GM18907 (cell line): ENCODE measurements around the gene SLC25A12.
"Not testable (repeated sequence)": the region's sequence is repeated elsewhere in the genome, so short reads cannot be mapped to it uniquely, and the experiment has no call there.

Source experiments
- ATAC-seq: cut with Tn5 transposase; IDR thresholded peaks from one replicate; pipeline ENCODE4 v1.9.1; 2021; ENCODE audit warnings: mild to moderate bottlenecking, moderate library complexity; ENCODE audit not compliant: unreplicated experiment

The SLC25A12 gene

DNA sequence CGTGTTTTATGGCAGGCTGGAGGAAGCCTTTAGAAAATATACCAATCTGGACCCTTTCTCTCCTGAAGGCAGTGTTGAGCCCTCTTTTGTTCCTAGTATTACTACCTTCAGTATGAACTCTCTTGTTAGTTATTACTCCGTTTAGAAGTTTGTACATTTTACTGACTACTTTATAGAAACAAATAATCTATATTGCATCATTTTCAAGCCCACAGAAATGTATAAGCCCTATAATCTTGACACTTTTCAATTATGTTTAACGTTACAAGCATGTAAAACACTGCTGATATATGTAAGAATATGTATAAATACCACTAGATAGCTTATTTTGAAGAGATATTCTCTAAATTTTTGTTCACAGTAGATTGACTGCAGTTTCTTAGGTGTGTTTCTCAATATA lies 64.0 kb downstream of the SLC25A12 start:
- no peak for ATAC-seq

DNA sequence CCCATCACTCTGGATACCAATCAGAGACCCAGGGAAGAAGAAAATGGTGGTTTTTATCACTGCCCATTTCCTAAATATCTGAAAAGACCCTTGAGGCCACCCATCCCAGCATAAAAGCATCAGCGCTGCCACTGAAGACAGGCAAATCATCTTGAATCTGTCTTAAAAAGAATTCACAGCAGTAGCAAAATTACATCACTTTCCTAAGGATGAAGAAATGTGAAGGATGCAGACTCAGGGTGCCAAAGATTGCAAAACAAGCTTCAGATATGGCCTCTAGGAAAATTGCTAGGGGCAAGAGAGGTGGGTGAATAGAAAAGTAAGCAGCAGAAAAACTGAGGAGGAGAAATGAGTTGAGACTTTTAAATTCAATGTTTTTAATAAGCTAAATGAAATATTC lies 70.0 kb downstream of the SLC25A12 start:
- no peak for ATAC-seq

DNA sequence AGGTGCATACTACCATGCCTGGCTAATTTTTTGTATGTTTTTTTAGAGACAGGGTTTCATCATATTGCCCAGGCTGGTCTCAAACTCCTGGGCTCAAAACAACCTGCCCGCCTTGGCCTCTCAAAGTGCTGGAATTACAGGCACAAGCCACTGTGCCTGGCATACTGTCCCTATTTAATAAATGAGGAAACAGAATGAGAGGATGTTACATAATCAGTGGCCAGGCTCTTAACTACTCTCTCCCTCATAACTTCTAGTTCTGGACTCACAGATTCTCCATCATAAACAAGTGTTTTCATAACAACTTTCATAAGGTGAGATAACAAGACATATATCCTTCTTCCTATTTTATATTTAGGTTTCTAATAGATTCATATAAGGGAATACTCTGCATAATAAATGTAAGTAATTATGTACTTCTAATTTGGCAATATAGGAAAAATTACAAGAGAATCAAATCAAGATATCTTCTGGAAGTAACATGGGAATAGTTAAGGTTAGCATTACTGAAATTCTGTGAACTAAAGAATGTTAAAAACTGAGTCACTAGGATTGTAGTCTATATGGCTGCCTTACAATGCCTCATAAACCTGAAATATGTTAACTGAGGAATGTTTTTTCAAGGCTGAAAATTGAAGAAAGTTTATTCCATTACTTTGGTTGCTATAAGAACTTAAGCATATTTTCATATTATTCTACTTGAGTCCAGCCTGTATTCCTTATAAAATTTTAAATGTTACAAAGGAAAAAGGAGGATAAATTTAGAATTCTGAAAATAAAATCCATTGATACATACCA lies 71.3 kb downstream of the SLC25A12 start:
- ATAC-seq: no peak

DNA sequence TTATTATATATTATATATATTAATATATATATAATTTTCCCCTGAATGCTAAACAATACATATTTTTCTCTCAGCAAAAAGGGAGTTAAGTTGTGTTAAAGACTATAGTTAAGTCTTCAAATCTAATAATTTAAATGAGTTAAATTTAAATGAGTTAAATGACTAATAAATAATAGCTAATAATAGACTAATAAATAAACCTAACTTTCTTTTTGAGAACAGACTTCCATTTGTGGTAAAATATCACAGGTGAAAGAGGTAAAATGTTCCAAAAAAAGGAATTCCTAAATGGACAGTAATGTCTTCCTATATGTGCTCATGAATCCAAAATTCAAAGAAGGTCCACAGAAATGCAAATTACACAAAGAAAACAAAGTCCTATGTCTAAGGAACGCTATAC lies 74.6 kb downstream of the SLC25A12 start:
- no peak for ATAC-seq

DNA sequence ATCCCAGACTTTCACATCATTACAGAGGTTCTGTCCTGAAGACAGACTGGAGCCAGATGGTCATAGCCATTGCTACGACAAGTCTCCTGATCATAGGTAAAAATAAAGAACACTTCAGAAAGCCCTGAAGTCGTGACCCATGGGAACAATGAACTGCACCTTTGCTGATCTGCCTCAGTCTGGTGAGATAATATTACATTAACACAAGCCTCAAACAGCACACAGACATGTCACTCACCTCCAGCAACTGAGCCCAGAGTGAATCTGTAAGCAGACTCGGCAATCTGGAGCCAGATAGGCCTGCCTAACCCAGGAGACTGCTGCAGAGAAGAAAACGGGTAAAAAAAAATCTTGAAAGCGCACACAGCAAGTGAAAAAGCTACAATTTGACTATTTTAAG lies 79.2 kb downstream of the SLC25A12 start:
- no peak for ATAC-seq

DNA sequence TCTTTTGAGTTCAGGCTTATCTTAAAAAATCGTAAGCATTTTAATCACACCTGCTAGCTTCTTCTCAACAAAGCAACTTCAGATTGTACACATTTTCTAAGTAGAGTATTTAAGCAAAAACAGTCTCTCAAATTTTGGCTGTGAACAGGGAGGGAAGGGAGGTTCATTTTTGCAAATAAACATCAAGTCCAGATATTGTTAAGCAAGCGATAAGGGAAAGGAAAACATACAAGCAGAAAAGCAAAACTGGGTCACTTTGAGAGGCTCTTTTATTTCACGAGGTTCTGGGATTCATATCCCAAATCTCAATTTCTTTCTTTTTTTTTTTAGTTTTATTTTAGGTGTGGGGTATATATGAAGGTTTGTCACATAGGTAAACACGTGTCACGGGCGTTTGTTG lies 79.9 kb downstream of the SLC25A12 start:
- no peak for ATAC-seq

DNA sequence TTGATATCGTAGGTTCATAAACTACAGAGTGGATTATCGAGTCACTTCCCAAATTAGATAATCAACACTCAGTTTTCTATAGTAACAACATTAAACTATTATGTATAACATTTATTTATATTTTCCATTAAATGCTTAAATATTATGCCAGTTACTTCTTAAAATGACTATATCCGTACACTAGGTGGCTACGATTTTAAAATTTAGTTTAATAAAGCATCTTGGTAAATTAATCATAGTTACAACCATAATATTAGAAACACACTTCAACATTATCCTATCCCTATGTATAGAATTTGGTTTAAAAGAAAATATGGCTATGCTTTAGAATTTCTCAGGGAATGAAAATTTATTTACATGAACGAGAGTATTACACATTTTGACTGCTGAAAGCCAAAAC lies 80.3 kb downstream of the SLC25A12 start:
- no peak for ATAC-seq

DNA sequence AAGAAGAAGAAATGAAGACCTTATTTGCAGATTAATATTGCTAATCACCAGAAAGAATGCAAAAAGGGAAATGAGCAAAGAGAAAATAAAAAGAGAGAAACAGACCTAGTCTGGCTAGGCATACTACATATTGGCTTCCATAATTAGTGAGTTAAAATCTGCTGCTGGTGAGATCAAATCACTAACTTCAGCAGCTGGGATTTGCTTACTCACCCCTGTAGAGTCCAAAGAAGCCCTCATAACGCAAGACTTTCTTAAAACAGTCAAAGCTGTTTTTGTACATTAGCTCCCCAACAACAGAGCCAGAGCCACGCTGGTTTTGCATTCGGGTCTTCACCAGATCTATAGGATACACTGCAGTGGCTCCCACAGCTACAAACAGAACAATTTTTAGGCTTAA lies 80.9 kb downstream of the SLC25A12 start:
- ATAC-seq: no peak

DNA sequence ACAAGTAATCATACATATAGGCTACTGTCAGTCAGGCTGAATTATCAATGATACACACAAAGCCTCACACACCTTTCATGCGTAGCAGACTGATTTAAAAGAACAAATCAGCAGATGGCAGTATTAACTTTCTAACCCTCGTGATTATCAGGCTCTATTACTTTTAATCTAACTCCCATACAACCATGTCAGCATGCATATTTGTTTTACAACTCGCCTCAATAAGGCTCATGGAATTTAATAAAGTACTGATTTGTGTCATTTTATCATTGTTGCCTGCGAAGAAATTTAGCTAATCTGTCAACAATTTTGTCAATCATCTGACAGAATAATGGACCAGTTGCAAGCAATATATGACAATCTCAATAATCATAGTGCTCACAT lies 82.8 kb downstream of the SLC25A12 start:
- no peak for ATAC-seq

DNA sequence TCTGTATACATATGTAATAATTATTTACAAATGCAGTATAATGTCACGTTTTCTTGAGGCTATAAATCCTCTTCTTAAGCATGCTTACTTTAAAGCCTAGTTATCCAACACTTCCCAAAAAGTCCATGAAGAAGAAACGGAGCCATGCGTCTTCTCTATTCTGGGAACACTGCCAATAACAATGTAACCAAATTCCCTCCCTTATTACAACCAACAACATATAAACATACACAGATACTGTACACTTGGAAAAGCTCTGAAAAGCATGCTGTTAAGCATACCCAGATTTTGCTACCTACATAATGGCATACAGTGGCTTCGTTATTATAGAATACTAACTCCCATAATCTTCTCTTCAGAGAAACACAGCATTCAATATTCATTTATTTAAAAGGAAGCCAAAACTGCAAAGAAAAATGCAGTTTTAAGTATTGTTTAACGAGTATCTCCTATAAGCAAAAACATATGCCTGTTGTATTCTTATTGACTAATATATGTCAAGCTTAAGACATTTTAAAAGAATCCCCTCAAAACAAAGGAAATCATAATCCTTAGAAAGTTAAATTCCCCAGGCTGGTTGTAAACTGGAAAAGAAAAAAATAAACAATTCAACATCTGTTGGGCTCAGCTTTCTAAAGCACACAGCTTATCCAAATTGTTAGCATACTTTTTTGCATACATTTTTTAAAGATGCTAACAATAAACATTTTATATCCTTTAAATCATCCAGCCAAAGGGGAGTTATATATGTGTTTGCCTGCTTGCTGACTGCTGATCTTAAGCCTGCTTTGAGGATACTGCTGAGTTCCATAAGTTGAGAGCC lies 83.4 kb downstream of the SLC25A12 start:
- no peak for ATAC-seq

DNA sequence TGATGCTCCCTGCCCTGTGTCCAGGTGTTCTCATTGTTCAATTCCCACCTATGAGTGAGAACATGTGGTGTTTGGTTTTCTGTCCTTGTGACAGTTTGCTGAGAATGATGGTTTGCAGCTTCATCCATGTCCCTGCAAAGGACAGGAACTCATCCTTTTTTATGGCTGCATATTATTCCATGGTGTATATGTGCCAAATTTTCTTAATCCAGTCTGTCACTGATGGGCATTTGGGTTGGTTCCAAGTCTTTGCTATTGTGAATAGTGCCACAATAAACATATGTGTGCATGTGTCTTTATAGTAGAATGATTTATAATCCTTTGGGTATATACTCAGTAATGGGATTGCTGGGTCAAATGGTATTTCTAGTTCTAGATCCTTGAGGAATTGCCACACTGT lies 85.2 kb downstream of the SLC25A12 start:
- ATAC-seq: not testable (repeated sequence)

DNA sequence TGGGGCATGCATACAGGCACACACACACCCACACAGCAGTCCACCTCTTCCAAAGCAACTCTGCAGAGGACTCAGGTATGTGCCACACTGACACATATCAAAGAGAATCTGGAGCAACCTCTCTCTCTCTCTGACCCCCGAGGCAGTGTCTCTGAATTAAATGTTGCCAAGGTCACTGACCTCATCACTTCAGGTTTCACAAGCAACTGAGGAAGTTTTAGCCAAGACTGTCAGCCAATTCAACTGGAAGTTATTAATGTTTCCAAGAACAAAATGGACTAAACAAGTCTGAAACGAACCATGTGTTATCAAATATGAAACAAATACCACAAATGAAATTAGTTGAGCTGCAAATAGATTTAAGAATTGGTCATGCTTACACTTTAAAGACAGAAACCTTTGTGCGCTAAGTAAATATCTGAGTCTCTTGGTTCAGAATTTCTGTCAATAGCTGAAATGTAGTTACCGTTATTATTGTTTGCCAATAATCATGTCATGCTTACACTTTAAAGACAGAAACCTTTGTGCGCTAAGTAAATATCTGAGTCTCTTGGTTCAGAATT lies 86.1 kb downstream of the SLC25A12 start:
- ATAC-seq: no peak

DNA sequence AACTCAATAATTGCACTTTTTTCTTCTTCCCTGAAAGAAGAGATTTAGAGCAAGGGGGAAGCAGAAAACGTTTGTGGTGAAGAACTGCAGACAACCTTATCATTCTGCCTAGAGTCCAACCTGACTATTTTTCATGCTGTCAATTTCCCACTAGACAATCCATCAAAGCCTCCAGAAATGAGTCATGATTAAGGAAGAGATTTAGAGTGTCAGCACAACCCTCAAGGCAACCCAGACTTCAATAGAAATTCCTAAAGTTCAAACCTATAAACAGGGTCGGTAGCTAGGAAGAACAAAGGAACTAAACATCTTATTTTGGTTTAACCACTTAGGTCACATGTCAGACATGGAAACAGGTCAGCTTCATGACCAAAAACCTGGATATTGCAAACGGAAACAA lies 86.9 kb downstream of the SLC25A12 start:
- no peak for ATAC-seq

DNA sequence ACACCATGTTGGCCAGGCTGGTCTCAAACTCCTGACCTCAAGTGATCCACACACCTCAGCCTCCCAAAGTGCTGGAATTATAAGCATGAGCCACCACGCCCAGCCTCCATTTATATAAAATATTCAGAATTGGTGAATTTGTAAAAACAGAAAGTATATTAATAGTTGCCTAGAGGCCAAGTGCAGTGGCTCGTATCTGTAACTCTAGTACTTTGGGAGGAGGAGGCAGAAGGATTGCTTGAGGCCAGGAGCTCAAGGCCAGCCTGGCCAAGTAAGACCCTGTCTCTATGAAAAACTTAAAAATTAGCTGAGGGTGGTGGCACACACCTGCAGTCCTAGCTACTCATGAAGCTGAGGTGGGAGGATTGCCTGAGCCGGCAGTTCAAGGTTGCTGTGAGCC lies 89.6 kb downstream of the SLC25A12 start:
- no peak for ATAC-seq

DNA sequence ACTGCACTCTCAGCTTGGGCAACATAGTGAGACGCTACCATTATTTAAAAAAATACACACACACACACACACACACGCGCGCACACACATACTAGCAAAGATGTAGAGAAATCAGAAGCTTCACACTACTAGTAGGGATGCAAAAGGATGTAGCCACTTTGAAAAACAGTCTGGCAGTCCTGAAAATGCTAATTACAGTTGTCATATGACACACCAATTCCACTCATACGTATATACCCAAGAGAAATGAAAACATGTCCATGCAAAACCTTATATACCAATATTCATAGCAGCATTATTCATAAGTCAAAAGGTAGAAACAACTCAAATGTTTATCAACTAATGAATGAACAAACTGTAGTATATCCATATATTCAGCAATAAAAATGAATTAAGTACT lies 90.3 kb downstream of the SLC25A12 start:
- ATAC-seq: no peak

DNA sequence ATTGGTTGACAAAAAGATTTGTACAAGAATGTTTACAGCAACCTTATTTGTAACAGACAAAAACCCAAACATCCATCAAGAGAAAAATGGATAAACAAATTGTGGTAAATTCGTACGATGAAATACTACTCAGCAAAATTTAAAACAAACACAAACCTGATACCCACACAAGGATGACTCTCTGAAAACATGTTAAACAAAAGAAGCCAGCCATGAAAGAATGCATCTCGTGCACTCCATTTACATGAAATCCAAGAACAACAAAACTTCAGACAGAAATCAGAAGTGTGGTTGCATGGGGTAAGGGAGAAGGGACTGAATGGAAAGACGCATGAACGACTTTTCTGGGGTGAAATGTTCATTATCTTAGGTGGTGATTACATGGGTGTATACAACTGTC lies 93.4 kb downstream of the SLC25A12 start:
- no peak for ATAC-seq

DNA sequence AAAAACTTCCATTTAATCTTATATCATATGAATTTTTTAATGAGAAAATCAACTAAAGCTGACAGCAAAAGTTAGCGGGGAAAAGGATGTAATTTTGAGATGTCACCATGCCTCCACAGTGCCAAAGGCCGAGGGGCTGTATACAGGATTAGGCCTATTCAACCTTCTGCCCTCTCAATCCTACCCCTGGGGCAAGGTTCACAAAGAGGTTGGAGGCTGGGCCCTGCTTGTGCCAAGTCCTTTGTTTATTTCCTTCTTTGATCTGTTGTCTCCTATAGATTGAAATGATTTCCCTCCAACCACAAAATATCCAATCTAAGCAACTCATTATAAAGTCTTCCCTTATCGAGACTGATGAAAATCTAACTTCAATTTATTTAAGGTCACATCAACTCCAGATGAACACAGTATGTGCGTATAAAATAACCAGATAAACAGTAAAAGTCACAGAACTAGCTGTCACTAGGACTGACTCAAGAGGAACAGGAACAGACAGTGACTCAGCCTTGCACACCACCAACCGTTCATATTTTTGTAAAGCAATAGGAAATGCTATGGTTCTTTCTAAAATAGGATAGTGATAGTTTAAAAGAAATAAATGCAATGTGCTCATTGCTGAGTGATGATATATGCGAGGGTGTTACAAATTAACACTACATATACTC lies 95.8 kb downstream of the SLC25A12 start:
- no peak for ATAC-seq

DNA sequence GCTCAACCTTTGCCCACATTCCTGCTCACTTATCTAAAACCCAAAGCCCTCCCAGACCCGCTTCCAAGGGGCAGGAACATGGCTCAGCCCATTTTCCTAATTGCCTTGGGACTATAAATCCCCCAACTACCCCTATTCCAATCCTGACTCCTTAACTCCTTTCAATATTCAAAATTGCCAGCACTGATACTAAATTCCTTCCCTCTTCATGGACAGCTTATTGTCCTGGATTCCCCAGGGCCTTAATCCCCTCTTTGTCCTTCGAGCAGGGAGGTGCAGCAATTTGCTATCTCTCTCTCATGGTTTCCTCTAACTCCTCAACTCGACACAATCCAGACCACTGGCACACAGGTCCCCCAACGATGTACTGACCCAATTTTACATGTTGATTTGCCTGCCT lies 99.1 kb downstream of the SLC25A12 start:
- no peak for ATAC-seq

DNA sequence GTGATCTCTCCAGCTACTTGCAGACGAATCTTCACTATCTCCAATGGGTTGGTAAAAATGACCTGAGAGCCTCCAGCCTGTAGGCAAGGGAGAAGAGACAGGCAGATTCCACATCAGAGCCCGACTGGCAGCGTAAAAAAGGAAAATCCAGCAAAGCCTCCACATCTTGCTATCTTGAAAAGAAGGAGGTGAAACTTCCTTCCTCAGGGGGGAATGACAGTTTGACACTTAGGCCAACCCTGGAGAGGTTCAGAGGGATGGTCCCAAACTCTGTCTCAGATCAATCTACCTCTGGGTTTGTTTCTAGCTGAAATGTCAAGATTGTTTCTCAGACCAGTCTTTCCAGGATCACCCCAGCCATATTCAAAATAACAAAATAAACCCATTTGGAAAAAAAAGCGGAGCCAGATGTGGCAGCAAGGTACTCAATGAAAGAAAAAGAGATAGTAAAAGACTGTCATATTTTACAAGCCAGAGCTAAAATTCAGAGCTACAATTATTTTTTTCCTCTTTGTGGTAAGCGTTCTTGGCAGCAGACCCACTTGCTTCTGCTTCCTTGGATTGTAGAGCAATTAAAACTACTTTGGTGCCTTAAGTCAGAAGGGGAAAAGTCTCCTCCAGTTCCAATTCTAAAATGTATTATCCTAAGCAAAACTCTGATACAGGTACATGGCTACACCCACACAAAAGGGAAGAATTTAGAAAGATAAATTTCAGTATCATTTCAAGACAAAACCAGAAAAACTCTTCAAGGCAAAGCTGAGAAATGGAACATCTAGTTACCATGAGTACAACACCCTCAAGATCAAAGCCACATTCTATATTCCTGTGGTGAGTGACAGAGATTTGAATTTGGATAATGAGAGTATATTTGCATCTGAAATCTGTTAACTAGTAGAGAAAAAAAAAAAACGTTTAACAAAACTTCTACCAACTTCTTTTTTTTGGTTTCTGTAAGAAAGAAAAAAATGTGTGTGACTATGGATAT lies 100.1 kb downstream of the SLC25A12 start:
- no peak for ATAC-seq

DNA sequence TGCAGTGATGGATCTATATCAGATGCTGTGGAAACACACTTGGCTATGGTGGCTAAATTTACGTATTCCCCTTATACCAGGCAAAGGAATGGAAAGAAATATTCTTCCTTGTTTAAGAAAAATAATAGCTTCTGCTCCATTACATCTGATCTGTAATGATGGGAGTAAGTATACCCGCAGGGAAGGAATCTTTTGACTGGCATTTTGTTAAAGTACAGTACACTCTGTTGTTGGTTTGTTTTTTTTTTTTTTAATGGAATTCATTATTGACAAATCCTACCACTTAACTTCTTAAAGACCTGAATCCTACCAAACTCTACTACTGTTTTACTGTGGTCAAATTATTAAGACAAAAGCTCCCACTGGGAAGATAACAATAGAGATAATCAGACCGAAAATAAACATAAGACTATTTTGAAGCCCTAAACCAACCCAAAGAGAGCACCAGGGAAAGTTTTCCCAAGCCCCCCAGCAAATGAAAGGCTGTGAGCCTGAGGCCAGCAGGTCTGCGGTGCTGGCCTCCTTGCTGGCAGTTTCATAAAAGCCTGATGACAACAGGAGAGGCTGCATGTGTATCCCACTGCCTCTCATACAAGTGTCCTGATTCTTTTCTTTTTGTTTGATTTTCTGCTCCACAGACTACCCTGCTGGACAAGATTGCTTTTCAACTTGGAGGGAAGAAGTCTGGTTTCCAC lies 101.0 kb downstream of the SLC25A12 start:
- no peak for ATAC-seq
